Transverse colon (tissue), 4 donors: ENCODE data around the gene SPIRE1. TPM values are rescaled to one million over a fixed set of nuclear protein-coding genes. Genes with fewer than 3 reads are reported as not detected.

Source experiments
- DNase-seq: peaks from one replicate; pipeline ENCODE4 v3.0.0-alpha.2; 2019
- H3K27ac ChIP-seq, 4 donors: fragments of 200-600 bp; sonication (generic); 2 replicates each; pipeline ENCODE4 v1.5.1; 2016 to 2018; ENCODE audit warnings: inconsistent platforms in 4 of 4
- H3K27me3 ChIP-seq: fragments of 200-600 bp; sonication (generic); 2 replicates; pipeline ENCODE4 v1.5.1; 2017; ENCODE audit warnings: inconsistent platforms
- H3K36me3 ChIP-seq, 4 donors: fragments of 200-600 bp; sonication (generic); 2 replicates each; pipeline ENCODE4 v1.5.1; 2017 to 2019; ENCODE audit warnings: inconsistent platforms in 4 of 4
- H3K4me1 ChIP-seq, 4 donors: fragments of 200-600 bp; sonication (generic); 2 replicates each; pipeline ENCODE4 v1.5.1; 2017 to 2020; ENCODE audit warnings: inconsistent platforms in 4 of 4
- H3K4me3 ChIP-seq, 4 donors: fragments of 200-600 bp; sonication (generic); 1 replicate in 1 of 4; 2 replicates in 3 of 4; pipeline versions ENCODE4 v1.5.1 to v1.6.1; 2017 to 2019; ENCODE audit warnings: inconsistent platforms in 4 of 4
- H3K9me3 ChIP-seq, 2 donors: fragments of 200-600 bp; sonication (generic); 2 replicates each; pipeline ENCODE4 v1.5.1; 2017 to 2019; ENCODE audit warnings: inconsistent platforms in 2 of 2
- CTCF ChIP-seq, 5 experiments: fragments of 200-600 bp in 3 of 5; fragments of 450-650 bp in 2 of 5; sonication (generic) in 3 of 5; IDR thresholded peaks; 1 replicate in 2 of 5; 2 replicates in 3 of 5; pipeline ENCODE4 v1.5.1; 2016 to 2017; ENCODE audit warnings: antibody characterized with exemption in 5 of 5, inconsistent platforms in 3 of 5, mild to moderate bottlenecking in 2 of 5, moderate library complexity in 1 of 5
- EP300 ChIP-seq: sonication (generic); formaldehyde crosslinking; IDR thresholded peaks from one replicate; pipeline ENCODE4 v1.6.1; 2017; ENCODE audit warnings: antibody characterized with exemption, low read depth
- POLR2A ChIP-seq: fragments of 450-650 bp; IDR thresholded peaks from one replicate; pipeline ENCODE4 v1.6.1; 2016; ENCODE audit warnings: antibody characterized with exemption, mild to moderate bottlenecking, moderate library complexity
- POLR2AphosphoS5 ChIP-seq, 3 donors: sonication (generic); formaldehyde crosslinking; IDR thresholded peaks; one replicate each; pipeline ENCODE4 v1.6.1; 2016; ENCODE audit warnings: antibody characterized with exemption in 3 of 3
- WGBS, 2 donors: methylation state at CpG; one replicate each; pipeline ENCODE4 v1.1.5; 2018; ENCODE audit warnings: low coverage in 1 of 2; 5-methylcytosine and 5-hydroxymethylcytosine counted together
- in situ Hi-C, 4 donors: fragments of 200-750 bp; cut with MboI; loops; one replicate each; pipeline versions ENCODE4 v1.15.0 to v1.15.1; 2017; ENCODE audit warnings: low sequenced_read_pairs in 3 of 4, low pct_ligation_motif_present in 1 of 4, low pct_unique_long_range_greater_than_20kb in 1 of 4
- intact Hi-C: fragments of 100-400 bp; cut with DNase I; formaldehyde crosslinking; loops from one replicate; pipeline ENCODE4 v1.15.1; 2023; ENCODE audit warnings: low total_unique reads
- total RNA-seq, 4 donors: library from RNA; depleted of rRNA; stranded (reverse); fragments of >200 nt; gene quantifications; one replicate each; pipeline ENCODE4 v1.1.0, GENCODE V29; 2016

The SPIRE1 gene
- total RNA-seq, 4 donors from 2014 or later = 6.0 to 7.8 (median 6.8) TPM

DNA sequence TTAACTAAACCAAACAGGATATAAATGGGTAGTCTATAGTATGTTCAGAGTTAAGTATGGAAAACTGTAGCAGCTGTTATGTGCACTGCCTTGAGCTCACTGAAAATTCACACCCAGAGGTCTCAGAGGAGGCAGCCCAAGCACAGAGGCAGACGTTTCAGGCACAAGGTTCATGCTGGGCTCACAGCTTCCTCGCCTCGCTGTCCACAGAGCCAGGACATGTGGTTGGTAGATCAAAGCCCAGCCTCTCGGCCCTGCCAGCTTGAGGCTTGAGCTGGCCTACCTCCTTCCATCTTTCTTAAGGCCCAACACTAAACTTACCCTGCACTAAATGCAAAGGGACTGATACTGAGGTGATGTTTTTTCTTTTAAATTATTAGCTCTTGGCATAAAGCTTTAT is 206.5 kb downstream of the SPIRE1 start:
- intact Hi-C loops (no loop called here), in situ Hi-C loops (no loop called here)
- H3K36me3 ChIP-seq = no peaks in the 10 kb centered on the region
- DNase-seq = no peak
- WGBS, 2 donors = 80 to 100% methylated on average over 1 to 4 of the region's 4 CpGs
- TF ChIP-seq POLR2A = no peak
- TF ChIP-seq CTCF (IDR thresholded peaks at IDR 0.05) = no peak
- no peak for TF ChIP-seq POLR2AphosphoS5 (IDR thresholded peaks at IDR 0.05)
- TF ChIP-seq EP300 = no peak
- no peak overlapping the region for H3K4me3 ChIP-seq
- H3K9me3 ChIP-seq = no peaks in the 10 kb centered on the region
- no peak overlapping the region for H3K27ac ChIP-seq
- H3K27me3 ChIP-seq = no peaks in the 10 kb centered on the region
- no peaks in the 10 kb centered on the region for H3K4me1 ChIP-seq

DNA sequence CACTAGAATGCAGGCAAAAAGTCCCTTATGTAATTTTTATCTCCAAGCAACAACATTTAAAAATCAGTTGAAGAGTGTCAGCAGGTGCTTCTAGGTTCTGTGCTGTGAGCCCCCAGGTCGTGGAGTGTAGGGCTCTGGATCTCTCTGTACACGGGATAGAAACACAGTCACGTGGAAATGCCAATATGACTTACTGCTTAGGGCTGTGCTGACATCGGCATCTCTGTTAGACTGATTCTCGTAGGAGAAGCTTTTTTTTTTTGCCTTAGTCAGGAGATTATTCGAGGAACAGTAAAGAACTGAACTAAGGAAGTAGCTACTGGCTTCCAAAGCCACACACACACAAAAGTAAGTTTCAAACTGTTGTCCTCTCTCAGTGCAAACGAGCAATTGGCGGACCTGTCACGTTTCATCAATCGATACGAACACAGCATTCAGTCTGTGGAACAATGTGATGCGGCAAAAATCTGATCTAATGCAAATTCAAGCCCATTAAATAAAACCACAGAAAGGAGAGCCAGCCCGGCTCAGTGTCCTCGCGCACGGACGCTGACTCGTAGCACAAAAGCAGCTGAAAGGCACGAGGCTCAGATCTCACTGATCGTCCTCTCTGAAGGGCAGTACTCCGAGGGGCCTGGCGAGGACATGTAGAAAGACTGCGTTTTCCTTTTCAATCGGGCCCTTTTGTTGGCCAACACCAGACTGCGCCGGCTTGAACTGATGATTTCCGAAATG is 208.7 kb downstream of the SPIRE1 start:
- H3K27ac ChIP-seq = no peak overlapping the region
- in situ Hi-C loops (no loop called here), intact Hi-C loops (no loop called here)
- H3K27me3 ChIP-seq = no peaks in the 10 kb centered on the region
- no peak for TF ChIP-seq EP300
- TF ChIP-seq POLR2AphosphoS5 (IDR thresholded peaks at IDR 0.05) = no peak
- 89 to 93% methylated on average over 5 to 27 of the region's 27 CpGs for WGBS, 2 donors
- H3K9me3 ChIP-seq = peaks cover 0 to 2% of the 10 kb centered on the region in 2 donors
- H3K4me1 ChIP-seq = no peaks in the 10 kb centered on the region
- H3K36me3 ChIP-seq = no peaks in the 10 kb centered on the region
- no peak for DNase-seq
- no peak overlapping the region for H3K4me3 ChIP-seq

GRCh38 chr18:12445554-12445953 is 212.4 kb downstream of the SPIRE1 start:
- Histone ChIP-seq H3K4me3 (no peak overlapping the region), H3K36me3 (no peaks in the 10 kb centered on the region), H3K27ac (no peak overlapping the region), H3K27me3 (no peaks in the 10 kb centered on the region), H3K9me3 (peaks cover 0 to 4% of the 10 kb centered on the region in 2 donors), H3K4me1 (no peaks in the 10 kb centered on the region)
- DNase-seq = no peak
- TF ChIP-seq CTCF (IDR thresholded peaks at IDR 0.05) = no peak
- intact Hi-C loops (no loop called here), in situ Hi-C loops (no loop called here)
- 95 to 100% methylated on average over 4 of the region's 4 CpGs for WGBS, 2 donors

GRCh38 chr18:12443551-12443950 is 214.4 kb downstream of the SPIRE1 start:
- H3K27ac ChIP-seq = no peak overlapping the region
- no peaks in the 10 kb centered on the region for H3K36me3 ChIP-seq
- intact Hi-C loops (no loop called here), in situ Hi-C loops (no loop called here)
- no peak for TF ChIP-seq POLR2AphosphoS5 (IDR thresholded peaks at IDR 0.05)
- no peak overlapping the region for H3K4me3 ChIP-seq
- peaks cover 0 to 4% of the 10 kb centered on the region in 2 donors for H3K9me3 ChIP-seq
- 86 to 92% methylated on average over 2 to 3 of the region's 3 CpGs for WGBS, 2 donors
- no peak for DNase-seq
- H3K27me3 ChIP-seq = no peaks in the 10 kb centered on the region
- H3K4me1 ChIP-seq = no peaks in the 10 kb centered on the region

DNA sequence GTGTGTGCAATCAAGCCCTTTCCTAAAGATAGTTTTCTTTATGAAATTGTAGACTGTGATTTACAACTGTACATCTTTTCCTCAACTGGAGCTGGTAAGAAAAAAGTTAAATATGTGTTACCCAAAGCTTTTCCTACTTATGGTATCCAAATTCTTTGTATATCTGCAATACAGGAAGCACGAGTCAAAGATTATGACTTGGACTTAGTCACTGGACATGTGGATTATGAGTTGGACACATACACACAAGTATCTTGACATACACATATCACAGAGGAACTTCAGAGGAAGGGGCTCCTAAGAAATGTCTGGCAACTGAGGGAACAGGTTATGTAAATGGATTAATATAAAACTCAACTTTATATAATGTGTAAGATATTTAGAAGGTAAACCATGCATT is 215.0 kb downstream of the SPIRE1 start:
- no peak for TF ChIP-seq CTCF (IDR thresholded peaks at IDR 0.05)
- no peak for TF ChIP-seq EP300
- no peak for TF ChIP-seq POLR2AphosphoS5 (IDR thresholded peaks at IDR 0.05)
- TF ChIP-seq POLR2A = no peak
- Histone ChIP-seq H3K4me1 (no peaks in the 10 kb centered on the region), H3K4me3 (no peak overlapping the region), H3K36me3 (no peaks in the 10 kb centered on the region), H3K9me3 (peaks cover 0 to 4% of the 10 kb centered on the region in 2 donors), H3K27ac (no peak overlapping the region), H3K27me3 (no peaks in the 10 kb centered on the region)
- intact Hi-C loops (no loop called here), in situ Hi-C loops (no loop called here)
- no peak for DNase-seq
- 75 to 89% methylated on average over 1 of the region's 1 CpG for WGBS, 2 donors
